VCaP (cell line): ENCODE results near the gene PARD3B.

Experiments
- H3K27ac ChIP-seq: fragments of 450-650 bp; 2 replicates; pipeline ENCODE4 v1.5.1; 2017
- CTCF ChIP-seq: fragments of 450-650 bp; conservative IDR thresholded peaks from 2 replicates; pipeline ENCODE4 v1.5.1; 2017; ENCODE audit warnings: mild to moderate bottlenecking, moderate library complexity

PARD3B gene

GRCh38 chr2:205408696-205409095, 863.4 kb downstream of the PARD3B start:
- H3K27ac ChIP-seq: peak overlapping the region; percentile 25; the same call in 1 of the 2 replicates

GRCh38 chr2:205409411-205409810, 864.1 kb downstream of the PARD3B start:
- TF ChIP-seq CTCF: no peak
- H3K27ac ChIP-seq: 0 out of 2 replicates have a peak overlapping the region, but pooled peaks have one; percentile 25

More at GRCh38 chr2:205408696-205409095, 863.4 kb downstream of the PARD3B start:
- no peak for TF ChIP-seq CTCF

- no peak for TF ChIP-seq CTCF
- H3K27ac ChIP-seq: no peak overlapping the region
These were observed 866.3 kb downstream of the PARD3B start for GRCh38 chr2:205411558-205411957.

- H3K27ac ChIP-seq: peak overlapping the region; percentile 30; the same call in 1 of the 2 replicates
These were observed 879.1 kb downstream of the PARD3B start for GRCh38 chr2:205424326-205424725.

GRCh38 chr2:205425102-205425501, 879.8 kb downstream of the PARD3B start:
- no peak overlapping the region; the same call in 1 of the 2 replicates for H3K27ac ChIP-seq
- TF ChIP-seq CTCF: no peak

More at GRCh38 chr2:205424326-205424725, 879.1 kb downstream of the PARD3B start:
- TF ChIP-seq CTCF: no peak

GRCh38 chr2:205427112-205427511, 881.8 kb downstream of the PARD3B start:
- TF ChIP-seq CTCF: no peak

GRCh38 chr2:205428811-205429210, 883.5 kb downstream of the PARD3B start:
- TF ChIP-seq CTCF: no peak
- H3K27ac ChIP-seq: no peak overlapping the region

More at GRCh38 chr2:205427112-205427511, 881.8 kb downstream of the PARD3B start:
- no peak overlapping the region for H3K27ac ChIP-seq
